GM12801 (cell line): ENCODE results near the gene SCAF1.

Source experiments
- CTCF ChIP-seq: IDR thresholded peaks from one replicate; pipeline ENCODE4 v1.5.1; 2011; ENCODE audit warnings: control low read depth; ENCODE audit not compliant: insufficient read length; ENCODE audit errors: extremely low read depth

SCAF1 gene

GRCh38 chr19:49678985-49679770 is 37.2 kb downstream of the SCAF1 start:
- TF ChIP-seq CTCF: no peak

GRCh38 chr19:49679771-49680413 is 37.9 kb downstream of the SCAF1 start:
- TF ChIP-seq CTCF: no peak

- peak; percentile 95 for TF ChIP-seq CTCF
Observed at GRCh38 chr19:49680421-49681351, 38.7 kb downstream of the SCAF1 start.

- TF ChIP-seq CTCF: no peak
Observed at GRCh38 chr19:49681830-49682229, 39.8 kb downstream of the SCAF1 start.

GRCh38 chr19:49682274-49682673 is 40.3 kb downstream of the SCAF1 start:
- TF ChIP-seq CTCF: no peak

GRCh38 chr19:49683814-49684250 is 41.8 kb downstream of the SCAF1 start:
- no peak for TF ChIP-seq CTCF
